OCI-LY7 (cell line): Measurements from ENCODE around the gene MYL6. TPM values are rescaled to one million over a fixed set of nuclear protein-coding genes. Genes with fewer than 3 reads are reported as not detected.

Experiments
- BruUV-seq: library from RNA; stranded (reverse); fragments of 400-500 nt; replicated peaks from 2 replicates; lab custom pipeline; 2021; lab: Mats Ljungman, UMichigan
- CTCF ChIA-PET: fragments of 300-600 bp; sonication (Branson Sonifier 250); formaldehyde crosslinking; loops from one replicate; lab custom pipeline; 2022; ENCODE audit warnings: antibody characterized with exemption; ENCODE audit not compliant: unreplicated experiment; lab: Charles Lee
- POLR2A ChIA-PET: fragments of 300-600 bp; sonication (Branson Sonifier 250); formaldehyde crosslinking; loops from one replicate; lab custom pipeline; 2022; ENCODE audit warnings: antibody characterized with exemption; lab: Charles Lee
- DNase-seq: peaks from one replicate; pipeline ENCODE4 v3.0.0-alpha.2; 2015; ENCODE audit warnings: low spot score
- H2AFZ ChIP-seq: fragments of 200-600 bp; sonication (generic), shearing (Covaris generic); 2 replicates; pipeline ENCODE4 v1.6.1; 2014; ENCODE audit warnings: mild to moderate bottlenecking, antibody characterized with exemption, low read length, moderate library complexity
- H3K27ac ChIP-seq: fragments of 200-600 bp; sonication (generic); 2 replicates; pipeline ENCODE4 v1.5.1; 2014; ENCODE audit warnings: mixed run types, low read depth, mild to moderate bottlenecking, moderate library complexity, low read length, inconsistent platforms; ENCODE audit not compliant: poor library complexity, severe bottlenecking
- H3K36me3 ChIP-seq: fragments of 200-600 bp; sonication (generic); 2 replicates; pipeline ENCODE4 v1.6.1; 2014; ENCODE audit warnings: mild to moderate bottlenecking, antibody characterized with exemption, low read length, moderate library complexity, mixed read lengths; ENCODE audit not compliant: insufficient read depth
- H3K4me1 ChIP-seq: fragments of 200-600 bp; sonication (generic); 2 replicates; pipeline ENCODE4 v1.5.1; 2014; ENCODE audit warnings: mild to moderate bottlenecking, low read length; ENCODE audit not compliant: insufficient read depth, poor library complexity, severe bottlenecking
- H3K4me2 ChIP-seq: fragments of 200-600 bp; sonication (generic); 2 replicates; pipeline ENCODE4 v1.6.1; 2014; ENCODE audit warnings: mild to moderate bottlenecking, low read length
- H3K4me3 ChIP-seq: fragments of 200-600 bp; sonication (generic); 2 replicates; pipeline ENCODE4 v1.5.1; 2014; ENCODE audit warnings: mild to moderate bottlenecking, low read depth, low read length; ENCODE audit not compliant: poor library complexity, severe bottlenecking
- H3K79me2 ChIP-seq: fragments of 200-600 bp; sonication (generic); 2 replicates; pipeline ENCODE4 v1.6.1; 2016; ENCODE audit warnings: low read depth, mild to moderate bottlenecking, low read length, moderate library complexity, mixed read lengths; ENCODE audit not compliant: insufficient read depth
- H3K9me2 ChIP-seq: fragments of 200-600 bp; sonication (generic); 2 replicates; pipeline ENCODE4 v1.6.1; 2016; ENCODE audit warnings: mild to moderate bottlenecking, low read length, mixed read lengths; ENCODE audit not compliant: insufficient read depth
- H3K9me3 ChIP-seq: fragments of 200-600 bp; sonication (generic); 2 replicates; pipeline ENCODE4 v1.6.1; 2014; ENCODE audit warnings: mild to moderate bottlenecking, mixed run types, low read length, mixed read lengths
- H4K20me1 ChIP-seq: fragments of 200-600 bp; sonication (generic); 2 replicates; pipeline ENCODE4 v1.6.1; 2014; ENCODE audit warnings: mild to moderate bottlenecking, antibody characterized with exemption, low read length, moderate library complexity, mixed read lengths; ENCODE audit not compliant: insufficient read depth
- CTCF ChIP-seq: fragments of 200-600 bp; sonication (generic); conservative IDR thresholded peaks from 2 replicates; pipeline ENCODE4 v1.5.1; 2014; ENCODE audit warnings: mild to moderate bottlenecking, antibody characterized with exemption, low read length, moderate library complexity, mixed read lengths
- EZH2phosphoT487 ChIP-seq: fragments of 200-600 bp; sonication (generic); IDR thresholded peaks from 2 replicates; pipeline ENCODE4 v1.6.1; 2018; ENCODE audit warnings: low read depth, borderline replicate concordance, mild to moderate bottlenecking, mixed run types, antibody characterized with exemption, low read length, moderate library complexity, mixed read lengths
- intact Hi-C: fragments of 100-400 bp; cut with micrococcal nuclease; formaldehyde crosslinking; loops from one replicate; pipeline ENCODE4 v1.10.0; 2022; ENCODE audit not compliant: unreplicated experiment
- total RNA-seq, 2 experiments: library from RNA; depleted of rRNA in 1 of 2; stranded (reverse); fragments of >200 nt in 1 of 2; shearing (Covaris generic) in 1 of 2; gene quantifications; 2 replicates each; pipeline ENCODE4 v1.2.3, GENCODE V29; 2014 to 2022

Gene MYL6
- total RNA-seq, 2 experiments from 2014 or later = 468 to 574 TPM

- no peak overlapping the region for H3K4me2 ChIP-seq
- H3K79me2 ChIP-seq = peaks cover 16% of the 10 kb centered on the region
- H3K9me2 ChIP-seq = no peaks in the 10 kb centered on the region
- ChIA-PET CTCF (no interaction called here), POLR2A (no interaction called here)
- H3K4me3 ChIP-seq = no peak overlapping the region
- intact Hi-C loops = no loop called here
- no peak overlapping the region for H2AFZ ChIP-seq
- no peaks in the 10 kb centered on the region for H3K9me3 ChIP-seq
- DNase-seq = no peak
- BruUV-seq = no TSS peak
- H3K4me1 ChIP-seq = peaks cover 42% of the 10 kb centered on the region
- TF ChIP-seq EZH2phosphoT487 = no peak
- no peaks in the 10 kb centered on the region for H4K20me1 ChIP-seq
- peaks cover 42% of the 10 kb centered on the region for H3K36me3 ChIP-seq
- no peak overlapping the region for H3K27ac ChIP-seq
These were observed 36.8 kb upstream of the MYL6 start for GRCh38 chr12:56121204-56121870.

- Histone ChIP-seq H3K4me2 (no peak overlapping the region), H3K27ac (no peak overlapping the region), H3K4me3 (no peak overlapping the region), H2AFZ (no peak overlapping the region), H3K36me3 (peaks cover 31% of the 10 kb centered on the region; the same call in 1 of the 2 replicates), H3K79me2 (peaks cover 10% of the 10 kb centered on the region; the same call in 1 of the 2 replicates), H3K4me1 (peaks cover 55% of the 10 kb centered on the region), H3K9me2 (no peaks in the 10 kb centered on the region), H3K9me3 (no peaks in the 10 kb centered on the region), H4K20me1 (no peaks in the 10 kb centered on the region)
- TF ChIP-seq EZH2phosphoT487 = no peak
- TF ChIP-seq CTCF = no peak
- no TSS peak for BruUV-seq
- intact Hi-C loops = no loop called here
- ChIA-PET CTCF (interaction anchor here (0.6 to 0.8 kb wide), 2 partner anchors 66 to 76 kb away, joined by 3 read pairs; partner anchors contain the start of gene SMARCC2), POLR2A (interaction anchor here (1.2 kb wide), 2 partner anchors 40 to 66 kb away, joined by 3 to 4 read pairs; no protein-coding TSS in a partner anchor)
- no peak for DNase-seq
These were observed 35.5 kb upstream of the MYL6 start for GRCh38 chr12:56122637-56123036.

GRCh38 chr12:56124133-56124532 is 34.0 kb upstream of the MYL6 start:
- Histone ChIP-seq H3K27ac (peak overlapping the region; percentile 96), H3K4me3 (no peak overlapping the region), H3K4me2 (0 out of 2 replicates have a peak overlapping the region, but pooled peaks have one; percentile 4), H3K36me3 (peaks cover 29% of the 10 kb centered on the region; the same call in 1 of the 2 replicates), H3K9me2 (no peaks in the 10 kb centered on the region), H3K4me1 (peaks cover 51% of the 10 kb centered on the region), H3K79me2 (peaks cover 18% of the 10 kb centered on the region; the same call in 1 of the 2 replicates), H2AFZ (no peak overlapping the region), H4K20me1 (no peaks in the 10 kb centered on the region), H3K9me3 (no peaks in the 10 kb centered on the region)
- no TSS peak for BruUV-seq
- TF ChIP-seq CTCF = no peak
- no peak for TF ChIP-seq EZH2phosphoT487
- DNase-seq = no peak
- POLR2A ChIA-PET = interaction anchor here (0.7 to 1.2 kb wide), 5 partner anchors 7 to 98 kb away, joined by 3 to 4 read pairs (median 3); no protein-coding TSS in a partner anchor
- CTCF ChIA-PET = interaction anchor here (1.3 kb wide), 1 partner anchor 65 kb away, joined by 6 read pairs; the partner anchor contains the start of gene SMARCC2
- intact Hi-C loops = no loop called here
